Pons (tissue), 1 donor: ENCODE measurements around the gene IDI2.
"Not testable (repeated sequence)": the region's sequence is repeated elsewhere in the genome, so short reads cannot be mapped to it uniquely, and the experiment has no call there.

Experiments used
- DNase-seq: peaks from one replicate; pipeline ENCODE4 v3.0.0-alpha.2; 2016; ENCODE audit warnings: low spot score

The IDI2 gene

DNA sequence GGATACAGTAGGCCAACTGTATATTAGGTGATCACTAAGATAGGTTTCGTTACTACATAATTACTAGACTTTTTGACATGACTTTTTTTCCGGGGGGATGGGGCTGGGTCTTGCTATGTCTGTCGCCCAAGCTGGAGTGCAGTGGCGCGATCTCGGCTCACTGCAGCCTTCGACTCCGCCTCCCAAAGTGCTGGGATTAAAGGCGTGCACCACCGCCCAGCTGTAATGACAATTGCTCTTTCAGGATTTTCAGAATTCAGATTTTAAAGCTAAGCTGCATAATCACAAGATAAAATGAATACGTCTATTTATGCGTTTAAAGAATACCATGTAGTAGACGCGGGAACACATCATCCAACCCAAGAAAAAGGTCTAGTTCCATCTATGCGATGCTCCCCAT lies 22.3 kb upstream of the IDI2 start:
- no peak for DNase-seq

DNA sequence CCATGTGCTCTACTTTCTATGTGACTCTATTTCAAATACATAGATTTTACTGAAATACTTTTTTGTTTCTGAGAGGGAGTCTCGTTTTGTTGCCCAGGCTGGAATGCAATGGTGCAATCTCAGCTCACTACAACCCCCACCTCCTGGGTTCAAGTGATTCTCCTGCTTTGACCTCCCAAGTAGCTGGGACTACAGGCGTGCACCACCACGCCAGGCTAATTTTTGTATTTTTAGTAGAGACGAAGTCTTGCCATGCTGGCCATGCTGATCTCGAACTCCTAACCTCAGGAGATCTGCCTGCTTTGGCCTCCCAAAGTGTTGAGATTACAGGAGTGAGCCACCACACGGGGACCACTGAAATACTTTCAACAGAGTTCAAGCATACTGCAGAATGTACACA lies 19.8 kb upstream of the IDI2 start:
- no peak for DNase-seq

DNA sequence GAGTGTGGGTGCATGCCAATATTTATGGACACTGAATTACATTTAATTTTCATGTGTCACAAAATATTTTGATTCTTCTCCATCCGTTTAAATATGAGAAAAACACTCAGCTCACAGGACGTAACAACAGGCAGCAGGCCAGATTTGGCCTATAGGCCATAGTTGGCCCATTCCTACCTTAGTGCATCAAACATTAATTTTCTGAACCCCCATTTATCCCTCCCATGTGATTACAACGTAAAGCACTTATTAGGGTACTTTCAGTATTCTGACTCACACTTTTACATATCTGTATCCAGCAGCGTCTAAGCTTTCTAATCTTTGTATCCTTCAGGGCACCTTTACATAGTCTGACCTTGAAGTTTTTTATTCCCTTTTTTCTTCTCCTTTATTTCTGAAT lies 19.3 kb upstream of the IDI2 start:
- no peak for DNase-seq

DNA sequence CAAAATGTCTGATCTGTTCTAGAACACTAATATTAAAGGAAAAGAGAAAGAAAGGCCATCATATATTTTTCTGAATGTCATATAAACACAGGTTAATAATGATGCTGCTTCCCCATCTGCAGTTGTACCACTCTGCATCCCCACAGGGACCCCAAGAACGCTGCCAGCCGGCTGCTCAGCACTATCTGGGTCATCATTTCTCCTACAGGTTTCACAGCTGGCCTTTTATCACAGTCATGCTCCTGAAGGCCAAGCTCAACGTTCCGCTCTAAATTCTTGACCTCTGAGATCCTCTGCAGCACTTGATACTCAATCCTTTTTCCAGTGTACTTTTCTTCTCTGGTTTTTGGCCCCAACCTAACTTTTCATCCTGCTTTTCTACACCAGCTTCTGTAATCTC lies 18.5 kb upstream of the IDI2 start:
- DNase-seq, result no peak

DNA sequence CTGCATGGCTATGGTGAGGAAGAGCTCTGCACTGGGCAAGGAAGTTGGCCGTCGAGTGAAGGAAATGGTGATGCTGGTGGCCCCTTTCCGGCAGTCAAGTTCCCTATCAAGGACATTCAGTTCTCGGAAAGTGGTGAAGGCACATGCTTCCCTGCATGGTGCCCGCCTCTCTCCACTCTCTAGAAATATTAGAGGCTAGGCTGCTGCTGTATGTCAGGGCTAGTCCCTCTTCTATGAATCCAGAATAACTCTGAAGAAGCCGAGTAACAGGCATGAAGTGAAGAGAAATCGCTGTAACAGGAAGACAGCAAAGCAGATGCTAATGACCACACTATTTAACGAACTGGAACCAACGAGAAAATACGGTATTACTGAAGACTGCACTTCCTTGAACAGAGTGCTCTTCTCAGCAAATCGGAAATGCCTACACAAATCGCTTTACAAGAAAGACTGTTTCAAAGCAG lies 17.9 kb upstream of the IDI2 start:
- DNase-seq, result peak; percentile 77

DNA sequence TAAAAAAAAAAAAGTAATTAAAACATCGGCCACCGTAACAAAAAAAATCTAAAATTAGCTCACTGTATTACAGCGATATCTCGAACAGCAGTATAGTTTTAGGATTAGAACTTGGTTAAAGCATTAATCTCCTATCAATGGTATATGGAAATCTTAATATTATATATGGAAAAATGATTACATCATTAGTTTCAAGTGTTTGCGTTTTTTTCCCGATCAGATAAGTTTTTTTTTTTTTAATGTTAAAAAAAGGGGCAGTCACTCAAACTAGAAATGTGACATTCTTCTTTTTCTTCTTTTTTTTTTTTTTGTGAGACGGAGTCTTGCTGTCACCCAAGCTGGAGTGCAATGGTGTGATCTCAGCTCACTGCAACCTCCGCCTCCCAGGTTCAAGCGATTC lies 15.9 kb upstream of the IDI2 start:
- no peak for DNase-seq

GRCh38 chr10:1040133-1040532 lies 14.5 kb upstream of the IDI2 start:
- no peak for DNase-seq

GRCh38 chr10:1038769-1039168 lies 13.1 kb upstream of the IDI2 start:
- DNase-seq, result not testable (repeated sequence)

DNA sequence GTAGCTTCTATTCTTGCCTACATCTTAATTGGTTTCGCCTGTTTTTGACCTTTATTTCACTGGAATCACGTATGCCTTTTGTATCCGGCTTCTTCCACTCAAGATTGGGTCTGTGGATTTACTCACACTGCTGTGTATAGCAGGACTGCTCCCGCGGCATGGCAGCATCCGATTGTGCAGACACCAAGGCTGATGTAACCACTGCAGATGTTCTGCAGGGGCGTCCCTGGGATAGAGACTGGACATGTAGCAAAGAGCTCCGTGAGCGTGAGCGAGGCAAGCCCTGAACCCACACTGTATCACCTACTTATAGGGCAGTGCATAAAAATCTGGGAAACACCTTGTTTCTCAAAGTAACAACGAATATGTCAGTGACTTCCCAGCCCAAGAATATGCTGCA lies 11.4 kb upstream of the IDI2 start:
- peak; percentile 55 for DNase-seq

DNA sequence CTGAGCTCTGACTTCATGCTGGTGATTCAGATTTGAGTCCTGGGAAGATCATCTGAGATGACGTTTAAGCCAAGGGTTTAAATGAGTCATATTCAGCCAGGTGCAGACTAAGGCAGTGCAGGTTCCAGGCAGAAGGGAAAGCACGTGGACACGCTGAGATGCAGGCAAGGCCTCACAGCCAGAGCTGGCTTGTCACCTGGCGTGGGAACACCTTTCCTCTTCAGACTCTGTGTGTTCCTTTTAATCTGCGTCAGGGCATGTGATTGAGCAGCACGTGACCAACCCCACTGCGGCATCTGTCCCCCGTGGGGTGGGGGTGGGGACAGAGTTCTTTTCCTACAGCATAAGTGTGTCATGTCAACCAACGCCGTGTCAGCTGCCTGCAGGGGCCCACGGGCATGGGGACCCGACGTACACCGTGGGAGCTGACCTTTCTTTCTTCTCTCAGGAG lies 10.7 kb upstream of the IDI2 start:
- no peak for DNase-seq

GRCh38 chr10:1035201-1035600 lies 9.5 kb upstream of the IDI2 start:
- DNase-seq, result peak; percentile 85

DNA sequence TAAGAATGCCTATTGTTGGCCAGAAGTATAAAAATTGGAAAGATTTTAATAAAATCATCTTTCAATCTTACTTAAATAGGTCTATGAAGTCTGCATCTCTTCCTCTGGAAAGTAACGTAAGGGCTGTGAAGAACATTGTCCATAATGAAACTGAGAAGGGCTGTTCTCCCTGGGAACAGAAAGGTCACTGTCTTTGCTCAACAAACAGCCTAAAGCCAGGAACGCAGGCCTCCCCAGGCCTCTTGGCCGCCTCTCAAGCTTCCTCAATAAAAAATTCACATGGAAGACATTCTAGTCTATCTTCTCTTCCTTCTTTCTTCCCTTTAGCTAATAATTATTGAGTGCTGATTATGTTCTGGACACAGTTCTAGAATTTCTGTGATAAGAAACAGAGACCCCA lies 9.1 kb upstream of the IDI2 start:
- peak; percentile 94 for DNase-seq

GRCh38 chr10:1033601-1034000 lies 7.9 kb upstream of the IDI2 start:
- DNase-seq, result no peak

DNA sequence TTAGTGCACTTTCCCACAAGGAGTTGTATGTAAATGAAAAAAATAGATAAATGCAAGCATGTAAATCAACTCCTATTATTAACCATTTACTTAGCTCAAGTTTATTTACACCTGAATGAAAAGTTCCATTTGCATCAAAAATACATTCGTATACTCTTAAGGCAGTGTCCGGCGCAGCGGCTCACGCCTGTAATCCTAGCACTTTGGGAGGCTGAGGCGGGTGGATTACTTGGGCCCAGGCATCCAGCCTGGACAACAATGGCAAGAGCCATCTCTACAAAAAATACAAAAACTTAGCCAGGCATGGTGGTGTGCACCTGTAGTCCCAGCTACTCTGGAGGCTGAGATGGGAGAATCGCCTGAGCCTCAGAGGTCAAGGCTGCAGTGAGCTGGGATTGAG lies 4.2 kb upstream of the IDI2 start:
- DNase-seq, result no peak

GRCh38 chr10:1026578-1026977 lies 919 bp upstream of the IDI2 start:
- no peak for DNase-seq

DNA sequence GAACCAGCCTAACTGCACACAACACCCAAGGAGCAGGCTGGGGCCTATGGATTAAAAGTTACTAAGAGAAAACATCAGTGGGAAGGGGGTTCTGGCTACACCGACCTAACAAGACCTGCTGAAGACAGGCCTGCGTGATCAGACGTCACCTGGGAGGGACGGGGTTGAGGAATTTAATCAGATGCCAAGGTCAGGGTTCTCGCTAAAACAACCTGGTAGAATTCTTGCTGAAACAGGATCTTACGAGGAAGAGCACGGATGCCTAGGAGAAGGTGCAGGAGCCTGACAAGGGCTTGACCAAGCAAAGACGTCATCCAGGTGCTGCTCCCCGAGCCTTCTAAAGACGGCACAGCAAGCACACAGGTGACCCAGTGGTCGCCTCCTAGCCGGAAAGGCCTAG lies 1.6 kb downstream of the IDI2 start:
- DNase-seq, result no peak

DNA sequence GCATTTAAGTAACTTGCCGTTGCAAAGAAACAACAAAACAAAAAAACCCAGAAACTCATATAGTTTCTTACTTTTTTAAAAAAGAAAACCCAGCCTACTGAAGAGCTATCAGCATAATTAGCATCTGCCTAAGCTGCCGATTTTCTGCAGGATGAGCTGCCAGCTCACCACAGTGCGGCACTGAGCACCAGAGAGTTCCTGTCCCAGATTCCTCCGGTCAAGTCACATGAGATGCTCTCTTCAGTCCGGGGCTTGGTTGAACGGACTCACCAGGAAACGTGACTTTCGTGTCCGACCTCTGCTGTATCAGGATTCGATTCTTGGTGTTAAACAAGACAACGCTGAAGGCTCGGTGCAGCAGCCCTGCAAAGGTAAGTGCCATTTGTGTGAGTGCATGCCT lies 3.2 kb downstream of the IDI2 start:
- DNase-seq, result peak; percentile 87

DNA sequence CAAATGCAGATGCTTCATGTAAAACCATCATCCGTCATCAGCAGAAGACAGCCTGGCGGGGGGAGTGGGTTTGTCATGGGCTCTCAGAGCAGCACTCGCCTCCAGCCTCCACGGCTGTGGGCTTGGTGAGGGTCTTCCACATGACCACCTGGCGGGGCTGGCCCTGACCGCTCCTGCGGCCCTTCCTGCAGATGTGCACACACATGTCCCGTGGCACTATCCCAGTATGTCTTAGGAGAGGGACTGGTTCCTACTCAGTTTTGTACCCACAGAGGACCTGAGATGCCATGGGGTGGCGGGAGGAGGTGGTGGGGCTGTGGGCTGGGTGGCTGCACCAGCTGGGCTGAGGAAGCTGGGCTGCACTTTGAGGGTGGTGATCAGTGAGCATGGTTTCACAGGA lies 4.7 kb downstream of the IDI2 start:
- DNase-seq, result no peak

GRCh38 chr10:1020460-1020859 lies 5.2 kb downstream of the IDI2 start:
- DNase-seq, result no peak

GRCh38 chr10:1019362-1019761 lies 6.3 kb downstream of the IDI2 start:
- DNase-seq, result no peak

DNA sequence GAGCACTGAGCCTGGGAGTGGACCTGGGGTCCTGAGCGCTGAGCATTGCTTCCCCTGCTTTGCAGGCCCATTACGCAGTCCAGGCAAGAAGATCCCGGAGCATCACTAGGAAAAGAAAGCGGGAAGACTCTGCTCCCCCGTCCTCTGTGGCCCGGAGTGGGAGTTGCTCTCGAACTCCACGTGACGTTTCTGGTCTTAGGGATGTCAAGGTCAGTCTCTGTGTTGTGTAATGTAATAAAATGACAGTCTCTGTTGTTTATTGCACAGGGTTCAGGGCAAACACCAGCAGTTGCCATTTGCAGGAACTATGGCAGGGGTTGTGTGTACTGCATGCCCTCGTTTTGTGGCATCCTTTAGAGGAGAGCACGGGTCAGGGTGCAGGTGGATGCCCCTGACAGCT lies 10.0 kb downstream of the IDI2 start:
- no peak for DNase-seq

- DNase-seq, result no peak
These were observed 14.0 kb downstream of the IDI2 start for GRCh38 chr10:1011696-1012095.

GRCh38 chr10:1010703-1011102 lies 15.0 kb downstream of the IDI2 start:
- DNase-seq, result no peak

GRCh38 chr10:1009947-1010346 lies 15.7 kb downstream of the IDI2 start:
- DNase-seq, result not testable (repeated sequence)

DNA sequence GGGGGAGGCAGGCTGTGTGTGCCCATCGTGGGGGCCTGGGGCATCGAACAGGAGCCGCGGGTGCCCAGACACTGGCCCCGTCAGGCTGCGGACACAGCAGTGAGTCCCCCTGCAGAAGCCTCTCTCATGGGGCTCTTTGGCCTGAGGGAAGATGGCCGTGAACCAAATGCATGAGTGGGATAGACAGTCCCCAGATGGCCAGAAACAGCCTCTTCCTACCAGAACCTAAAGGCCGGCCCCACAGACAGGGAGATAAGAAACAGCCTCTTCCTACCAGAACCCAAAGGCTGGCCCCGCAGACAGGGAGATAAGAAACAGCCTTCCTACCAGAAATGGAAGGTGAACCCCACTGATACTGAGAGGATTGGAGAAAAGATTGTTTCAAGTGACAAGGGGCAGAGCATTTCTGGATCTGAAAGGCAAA lies 16.6 kb downstream of the IDI2 start:
- no peak for DNase-seq
